ENCODE measurements around the gene SERPINA1. TPM values are rescaled to one million over a fixed set of nuclear protein-coding genes. Genes with fewer than 3 reads are reported as not detected.
"Not testable (repeated sequence)": the region's sequence is repeated elsewhere in the genome, so short reads cannot be mapped to it uniquely, and the experiment has no call there.

SERPINA1 gene
- total RNA-seq, 1 experiment from 2014 or later = 9.1 TPM

DNA sequence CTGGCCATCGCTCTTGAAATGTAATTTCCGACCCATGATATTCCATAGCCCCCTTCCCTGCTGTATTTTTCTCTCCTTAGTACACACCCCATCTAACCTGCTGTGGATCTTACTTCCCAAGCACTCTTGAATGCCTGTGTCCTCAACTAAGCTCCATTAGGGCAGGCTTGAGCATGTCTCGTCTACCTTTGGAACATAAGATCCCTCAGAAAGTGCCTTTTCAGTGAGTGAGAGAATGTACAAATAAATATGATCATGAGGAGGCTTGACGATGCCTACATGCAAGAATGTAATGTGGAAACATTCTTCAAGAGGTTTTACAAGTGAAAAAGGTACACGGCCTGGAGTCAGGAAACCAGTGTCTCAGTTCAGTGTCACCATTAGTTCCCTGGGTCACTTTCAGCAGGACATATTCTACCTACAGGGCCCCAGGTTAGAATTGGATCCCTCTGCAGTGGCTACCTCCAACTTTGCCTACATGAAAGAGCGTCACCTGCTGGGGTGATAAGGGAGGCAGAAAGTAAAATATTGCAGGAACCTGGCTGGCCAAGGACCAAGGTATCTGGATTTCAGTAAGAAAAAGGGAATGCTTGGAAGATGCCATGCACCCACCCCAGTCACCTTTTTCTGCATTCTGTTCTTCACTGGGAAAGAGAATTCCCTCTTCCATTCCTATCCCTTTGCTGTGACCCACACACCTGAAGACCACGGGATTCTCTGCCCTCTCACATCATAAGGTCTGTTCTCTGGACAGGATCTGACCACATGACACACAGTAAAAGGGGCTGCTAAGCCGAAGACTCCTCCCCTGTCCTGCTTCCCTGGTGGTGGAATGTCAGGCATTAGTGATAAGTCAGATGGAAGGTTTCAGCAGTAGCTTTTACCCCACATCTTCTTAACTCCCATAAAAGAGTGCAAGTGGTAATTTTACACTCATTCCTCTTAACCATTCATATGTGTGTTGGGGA lies 24.6 kb upstream of the SERPINA1 start (continued):
- TF ChIP-seq, protein P1, sequence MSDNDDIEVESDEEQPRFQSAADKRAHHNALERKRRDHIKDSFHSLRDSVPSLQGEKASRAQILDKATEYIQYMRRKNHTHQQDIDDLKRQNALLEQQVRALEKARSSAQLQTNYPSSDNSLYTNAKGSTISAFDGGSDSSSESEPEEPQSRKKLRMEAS (IDR thresholded peaks at IDR 0.05) = no peak
- TF ChIP-seq RAD21 (IDR thresholded peaks at IDR 0.05; ENCODE audit: low read depth) = peak; percentile 87

DNA sequence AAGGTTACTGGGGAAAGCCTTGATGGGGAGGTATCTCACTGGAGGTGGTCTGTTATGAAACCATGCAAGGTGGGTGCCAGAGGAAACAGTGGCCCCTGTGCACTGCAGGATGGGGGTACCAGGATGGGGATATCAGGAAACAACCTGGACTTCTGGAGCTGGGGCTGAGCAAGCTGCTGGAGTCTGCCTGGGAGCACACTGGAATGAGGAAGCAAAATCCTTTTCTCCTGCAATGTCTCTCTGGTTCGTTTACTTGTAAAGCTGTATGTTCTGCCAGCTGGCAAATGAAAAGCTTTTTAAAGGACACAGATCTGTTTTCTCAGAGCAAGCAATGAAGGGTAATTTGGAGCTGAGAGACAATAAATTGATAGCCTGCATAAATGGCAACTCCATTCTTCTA lies 23.2 kb upstream of the SERPINA1 start:
- Histone ChIP-seq H4K20me1 (ENCODE audit: insufficient read depth) (no peaks in the 10 kb centered on the region), H3K4me2 (ENCODE audit: low read length) (no peak overlapping the region), H3K4me1 (ENCODE audit: control insufficient read depth in 1 of 2, insufficient read depth in 2 of 2, low read length in 2 of 2) (no peaks in the 10 kb centered on the region), H3K27me3 (ENCODE audit: insufficient read depth, low read length) (no peaks in the 10 kb centered on the region), H3K27ac (ENCODE audit: low read depth, low read length) (no peak overlapping the region), H3K36me3 (ENCODE audit: control insufficient read depth in 1 of 2, insufficient read depth in 2 of 2, low read length in 2 of 2) (no peaks in the 10 kb centered on the region), H2AFZ (ENCODE audit: low read depth, low read length, poor library complexity, severe bottlenecking) (no peak overlapping the region), H3K9me3 (ENCODE audit: control insufficient read depth in 1 of 2, insufficient read depth in 1 of 2, low read depth in 1 of 2, low read length in 2 of 2) (no peaks in the 10 kb centered on the region; a peak in 1 of 4 replicates), H3K9ac (ENCODE audit: low read length) (no peak overlapping the region), H3K79me2 (ENCODE audit: insufficient read depth, low read length) (no peaks in the 10 kb centered on the region), H3K9me2 (ENCODE audit: insufficient read depth) (no peaks in the 10 kb centered on the region), H3K4me3 (replicated peaks in 1 of 2; ENCODE audit: low read depth in 1 of 2, low read length in 2 of 2) (no peak overlapping the region)
- ChIA-PET CTCF (interaction anchor here (1.4 kb wide), 1 partner anchor 22 kb away, joined by 3 read pairs; no protein-coding TSS in a partner anchor), POLR2A (no interaction called here), RAD21 (ENCODE audit: low non-redundant PET in 1 of 2, low total read pairs in 2 of 2, uncharacterized antibody in 2 of 2, unreplicated experiment in 2 of 2) (no interaction called here)
- ATAC-seq = no peak
- DNase-seq (ENCODE audit: low read depth, low spot score) = no peak
- no peak for TF ChIP-seq CEBPB (IDR thresholded peaks at IDR 0.05; ENCODE audit: low read depth)
- BruUV-seq (replicated peaks) = no TSS peak
- intact Hi-C loops (cut with micrococcal nuclease) = no loop called here

DNA sequence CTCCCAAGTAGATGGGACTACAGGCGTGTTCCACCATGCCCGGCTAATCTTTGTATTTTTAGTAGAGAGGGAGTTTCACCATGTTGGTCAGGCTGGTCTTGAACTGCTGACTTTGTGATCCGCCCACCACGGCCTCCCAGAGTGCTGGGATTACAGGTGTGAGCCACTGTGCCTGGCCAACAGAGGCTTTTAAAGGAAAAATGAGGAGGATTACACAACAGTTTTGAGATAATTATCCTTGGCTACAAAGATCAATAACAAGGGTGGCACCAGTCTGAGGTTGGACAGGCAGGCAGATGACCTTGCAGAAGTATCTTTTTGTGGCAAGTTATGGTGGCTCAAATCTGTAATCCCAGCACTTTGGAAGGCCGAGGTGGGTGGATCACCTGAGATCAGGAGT lies 21.0 kb upstream of the SERPINA1 start:
- intact Hi-C loops (cut with micrococcal nuclease); ATAC-seq; POLR2A ChIA-PET: not testable (repeated sequence)

More for the DNA sequence above, 21.0 kb upstream of the SERPINA1 start:
- H3K27ac ChIP-seq (ENCODE audit: low read depth, low read length); H3K36me3 ChIP-seq (ENCODE audit: control insufficient read depth in 1 of 2, insufficient read depth in 2 of 2, low read length in 2 of 2); H3K4me2 ChIP-seq (ENCODE audit: low read length); RAD21 ChIA-PET (ENCODE audit: low non-redundant PET in 1 of 2, low total read pairs in 2 of 2, uncharacterized antibody in 2 of 2, unreplicated experiment in 2 of 2); H2AFZ ChIP-seq (ENCODE audit: low read depth, low read length, poor library complexity, severe bottlenecking); H3K9ac ChIP-seq (ENCODE audit: low read length); BruUV-seq (replicated peaks); H4K20me1 ChIP-seq (ENCODE audit: insufficient read depth); H3K4me3 ChIP-seq (replicated peaks in 1 of 2; ENCODE audit: low read depth in 1 of 2, low read length in 2 of 2); H3K9me3 ChIP-seq (ENCODE audit: control insufficient read depth in 1 of 2, insufficient read depth in 1 of 2, low read depth in 1 of 2, low read length in 2 of 2); H3K79me2 ChIP-seq (ENCODE audit: insufficient read depth, low read length); CTCF ChIA-PET; H3K4me1 ChIP-seq (ENCODE audit: control insufficient read depth in 1 of 2, insufficient read depth in 2 of 2, low read length in 2 of 2); H3K9me2 ChIP-seq (ENCODE audit: insufficient read depth); DNase-seq (ENCODE audit: low read depth, low spot score); H3K27me3 ChIP-seq (ENCODE audit: insufficient read depth, low read length): not testable (repeated sequence)

All from HCT116 (cell line).